ENCODE results near the gene PARS2.

PARS2 gene

GRCh38 chr1:54728027-54728426, 36.3 kb downstream of the PARS2 start:
- DNase-seq (ENCODE audit: low spot score): no peak

- DNase-seq (ENCODE audit: low spot score): no peak
Observed at GRCh38 chr1:54724771-54725170, 39.6 kb downstream of the PARS2 start.

DNA sequence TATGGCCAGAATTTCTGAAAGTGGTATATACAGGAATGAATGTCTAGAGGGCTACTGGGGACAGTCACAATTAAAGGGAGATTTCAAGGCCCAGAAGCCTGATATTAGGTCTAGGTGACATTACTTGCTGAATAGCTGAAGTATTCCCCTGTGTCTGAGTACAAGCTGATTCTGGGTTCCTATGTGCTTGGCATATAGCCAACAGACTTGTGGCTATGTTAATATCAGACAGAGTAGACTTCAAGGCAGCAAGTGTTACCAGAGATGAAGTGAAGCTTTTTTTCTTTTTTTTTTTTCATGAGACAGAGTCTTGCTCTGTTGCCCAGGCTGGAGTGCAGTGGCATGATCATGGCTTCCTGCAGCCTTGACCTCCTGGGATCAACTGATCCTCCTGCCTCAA, 40.3 kb downstream of the PARS2 start:
- DNase-seq (ENCODE audit: low spot score): no peak

- DNase-seq (ENCODE audit: low spot score): no peak
Observed at GRCh38 chr1:54721719-54722118, 42.6 kb downstream of the PARS2 start.

DNA sequence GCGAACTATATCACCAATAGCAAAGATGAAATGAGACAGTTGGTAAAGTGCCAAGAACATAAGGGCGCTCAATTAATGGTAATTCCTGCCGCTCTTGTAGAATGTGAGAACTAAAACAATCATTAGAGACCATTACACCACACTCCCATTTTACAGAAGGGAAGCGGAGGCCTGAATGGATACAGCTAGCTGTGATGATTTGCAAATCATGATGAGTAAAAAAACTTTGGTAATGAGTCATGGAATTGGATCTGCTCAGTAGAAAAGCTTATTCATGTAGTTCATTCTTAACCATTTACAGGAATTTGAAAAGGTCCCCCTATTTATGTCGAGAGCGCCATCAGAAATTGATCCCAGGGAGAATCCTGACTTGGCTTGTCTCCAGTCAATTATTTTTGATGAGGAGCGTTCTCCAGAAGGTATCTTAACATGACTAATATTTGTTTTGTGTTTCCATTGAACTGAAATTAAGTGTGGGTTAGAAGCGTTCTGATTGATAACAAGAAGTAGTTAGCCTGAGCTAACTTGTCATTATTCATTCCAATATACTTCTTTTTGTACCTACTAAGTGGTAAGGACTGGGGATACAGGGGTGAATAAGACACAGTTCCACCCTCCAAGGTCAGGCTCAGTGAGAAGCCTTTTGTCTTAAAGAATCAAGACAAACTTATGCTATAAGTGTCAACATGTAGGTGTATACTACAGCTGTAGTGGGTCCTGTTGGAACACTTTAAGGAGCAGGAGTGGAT, 47.9 kb downstream of the PARS2 start:
- no peak for DNase-seq (ENCODE audit: low spot score)

DNA sequence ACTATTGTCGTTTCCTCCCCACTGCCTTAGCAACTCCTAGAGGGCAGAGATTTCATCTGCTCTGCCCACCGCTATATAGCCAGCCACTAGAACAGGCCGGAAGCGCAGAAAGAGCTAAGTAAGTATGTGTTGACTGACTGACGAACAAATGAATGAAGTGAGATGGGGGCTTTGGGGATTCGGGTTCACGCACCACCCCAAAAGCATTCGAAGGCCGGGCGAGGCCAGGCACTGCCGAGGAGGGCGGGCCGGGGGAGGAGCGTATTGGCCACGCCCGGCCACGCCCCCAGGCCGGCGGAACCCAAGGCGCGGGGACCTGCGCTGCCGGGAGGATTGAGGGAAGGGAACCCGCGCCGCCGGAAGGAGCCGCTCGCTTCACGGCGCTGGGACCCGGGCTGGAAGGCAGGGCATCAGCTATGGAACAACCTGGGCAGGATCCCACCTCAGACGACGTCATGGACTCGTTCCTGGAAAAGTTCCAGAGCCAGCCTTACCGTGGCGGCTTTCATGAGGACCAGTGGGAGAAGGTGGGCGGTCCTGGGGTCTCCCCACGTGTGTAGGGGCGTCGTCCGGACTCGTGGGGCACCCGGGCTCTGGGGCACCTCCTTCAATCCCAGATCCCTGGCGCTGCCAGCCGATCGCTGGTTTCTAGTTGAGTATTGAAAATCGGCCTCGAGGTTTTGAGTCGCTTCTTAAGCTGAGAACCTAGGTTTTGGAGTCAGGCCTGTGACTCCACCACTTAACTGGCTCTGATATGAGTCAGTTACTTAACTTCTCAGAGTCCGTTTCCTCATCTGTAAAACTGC, 48.6 kb downstream of the PARS2 start, which contains the start of gene TTC4:
Gene TTC4 (plus strand): TSS at position 369 of the 806 bp plus-strand sequence. CDS start 48 bp downstream, at position 417.
- DNase-seq (ENCODE audit: low spot score): peak; percentile 84

- DNase-seq (ENCODE audit: low spot score): no peak
Observed at GRCh38 chr1:54714881-54715492, 49.3 kb downstream of the PARS2 start.

DNA sequence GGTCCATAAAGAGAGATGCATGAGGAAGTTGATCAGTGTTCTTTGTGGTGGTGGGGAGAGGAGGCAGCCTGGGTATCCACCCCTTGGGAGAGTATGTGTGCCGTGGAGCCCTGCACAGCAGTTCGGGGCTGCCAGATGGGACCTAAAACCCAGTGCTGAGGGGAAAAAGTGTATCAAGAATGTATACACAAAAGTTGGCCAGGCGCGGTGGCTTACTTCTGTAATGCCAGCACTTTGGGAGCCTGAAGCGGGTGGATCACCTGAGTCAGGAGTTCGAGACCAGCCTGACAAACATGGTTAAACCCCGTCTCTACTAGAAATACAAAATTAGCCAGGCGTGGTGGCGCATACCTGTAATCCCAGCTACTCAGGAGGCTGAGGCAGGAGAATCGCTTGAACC, 52.8 kb downstream of the PARS2 start:
- no peak for DNase-seq (ENCODE audit: low spot score)

DNA sequence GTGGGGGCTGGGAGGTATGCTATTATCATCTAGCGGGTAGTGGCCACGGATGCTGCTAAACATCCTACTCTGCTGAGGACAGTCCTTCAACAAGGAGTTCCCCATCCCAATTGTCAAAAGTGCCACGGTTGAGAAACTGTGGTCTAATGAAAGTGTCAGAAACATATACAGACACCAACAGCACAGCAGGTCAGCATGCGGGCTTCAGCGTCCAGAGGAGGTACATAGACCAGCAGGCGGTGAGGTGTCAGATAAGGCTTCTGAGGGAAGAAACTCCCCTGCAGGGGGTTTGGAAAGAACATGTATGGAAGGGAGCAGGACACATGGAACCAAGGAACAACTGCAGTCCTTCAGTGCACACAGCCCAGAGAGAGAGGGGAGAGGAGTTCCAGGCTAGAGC, 53.5 kb downstream of the PARS2 start:
- no peak for DNase-seq (ENCODE audit: low spot score)

DNA sequence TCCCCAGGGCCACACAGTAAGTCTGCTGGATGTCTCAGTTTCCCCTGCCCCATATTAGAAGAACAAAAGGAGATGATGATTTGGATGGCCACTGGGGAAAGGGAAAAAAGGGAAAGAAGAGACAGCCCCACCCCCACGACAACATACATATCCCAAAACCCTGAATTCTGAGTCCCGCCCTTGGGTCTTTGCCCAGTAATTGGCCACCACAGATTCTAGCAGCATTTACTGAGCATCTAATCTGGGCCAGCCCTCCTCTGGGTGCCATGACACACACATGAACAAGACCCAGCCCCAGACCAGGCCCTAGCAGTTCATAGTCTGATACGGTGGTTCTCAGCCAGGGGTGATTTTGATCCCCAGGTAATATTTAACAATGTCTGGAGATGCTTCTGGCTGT, 53.9 kb downstream of the PARS2 start:
- no peak for DNase-seq (ENCODE audit: low spot score)

DNA sequence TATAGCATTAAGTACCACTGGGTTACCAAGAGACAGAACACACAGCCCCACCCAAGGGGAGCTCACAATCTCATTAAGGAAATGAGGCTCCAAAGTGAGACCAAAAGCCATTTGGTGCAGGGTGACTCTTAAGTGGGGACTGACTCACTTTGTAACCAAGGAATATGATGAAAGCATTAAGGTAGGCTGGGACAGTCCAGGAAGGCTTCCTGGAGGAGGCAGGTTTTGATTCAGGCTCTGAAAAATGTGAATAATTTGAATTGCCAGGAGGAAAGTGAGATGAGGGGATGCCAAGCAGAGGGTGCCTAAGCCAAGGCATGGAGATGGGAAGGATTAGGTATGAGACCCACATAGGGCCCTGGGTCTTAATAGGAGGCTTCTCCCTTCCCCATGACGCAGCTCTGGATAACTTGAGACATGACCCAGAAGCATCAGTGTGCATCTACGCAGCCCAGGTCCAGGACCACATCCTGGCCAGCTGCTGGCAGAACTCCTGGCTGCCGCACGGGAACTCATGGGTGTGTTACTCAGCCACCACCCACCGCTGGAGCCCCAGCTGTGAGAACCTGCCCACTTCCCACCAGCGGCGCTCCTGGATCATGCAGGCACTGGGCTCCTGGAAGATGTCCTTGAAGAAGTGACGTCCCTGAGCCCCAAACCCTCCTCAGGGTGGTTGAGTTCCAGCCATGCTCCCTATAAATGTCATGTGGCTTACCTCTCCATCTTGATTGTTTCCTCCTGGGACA, 54.6 kb downstream of the PARS2 start:
- no peak for DNase-seq (ENCODE audit: low spot score)

DNA sequence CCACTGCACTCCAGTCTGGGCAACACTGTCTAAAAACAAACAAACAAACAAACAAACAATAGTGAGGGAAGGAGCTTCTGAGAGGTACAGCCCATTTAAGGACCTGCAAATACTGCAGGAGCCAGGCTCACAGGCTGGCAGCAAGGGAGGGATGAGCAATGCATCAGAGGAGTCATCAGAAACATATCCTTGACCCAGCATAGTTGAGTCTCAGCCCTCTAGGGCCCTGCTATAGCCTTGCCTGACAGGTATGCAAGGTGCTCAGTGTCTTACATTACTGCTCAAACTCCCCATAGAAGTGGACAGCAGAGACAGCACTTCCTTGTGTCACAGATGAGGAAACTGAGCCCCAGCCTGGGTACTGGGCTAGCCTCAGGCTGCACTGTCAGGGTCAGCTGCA, 55.9 kb downstream of the PARS2 start:
- DNase-seq (ENCODE audit: low spot score): no peak

Data from CD4-positive, alpha-beta T cell treated with Interleukin-2 at 100 ng/mL for 4 hours (primary cell).